GM12872 (cell line): ENCODE measurements around the gene VEPH1.

Source experiments
- CTCF ChIP-seq: IDR thresholded peaks from 3 replicates; pipeline ENCODE4 v1.5.1; 2011; ENCODE audit warnings: low read depth, mild to moderate bottlenecking, low read length, moderate library complexity; ENCODE audit not compliant: insufficient read depth

Gene VEPH1

DNA sequence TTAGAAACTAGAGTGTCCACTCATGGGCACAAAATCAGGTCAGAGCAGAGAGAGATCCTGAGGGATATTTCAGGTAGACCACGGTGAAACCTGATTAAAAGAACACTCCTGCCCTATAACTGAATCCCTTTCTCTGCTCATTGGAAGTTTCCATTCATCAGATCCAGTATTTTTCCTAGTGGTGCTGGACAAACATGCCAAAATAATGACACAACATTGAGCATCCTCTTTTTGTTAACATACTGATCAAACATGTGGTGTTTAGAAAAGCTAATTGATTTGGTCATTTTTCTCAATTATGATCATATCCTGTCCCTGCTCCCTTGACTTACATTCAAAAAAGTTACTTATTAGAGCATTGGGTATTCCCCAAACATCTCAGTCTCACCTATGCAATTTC is 39.4 kb downstream of the VEPH1 start:
- TF ChIP-seq CTCF: no peak

- no peak for TF ChIP-seq CTCF
Observed at GRCh38 chr3:157460253-157460652, 43.0 kb downstream of the VEPH1 start.

- TF ChIP-seq CTCF: no peak
Observed at GRCh38 chr3:157459706-157460105, 43.5 kb downstream of the VEPH1 start.

GRCh38 chr3:157453824-157454223 is 49.4 kb downstream of the VEPH1 start:
- no peak for TF ChIP-seq CTCF

DNA sequence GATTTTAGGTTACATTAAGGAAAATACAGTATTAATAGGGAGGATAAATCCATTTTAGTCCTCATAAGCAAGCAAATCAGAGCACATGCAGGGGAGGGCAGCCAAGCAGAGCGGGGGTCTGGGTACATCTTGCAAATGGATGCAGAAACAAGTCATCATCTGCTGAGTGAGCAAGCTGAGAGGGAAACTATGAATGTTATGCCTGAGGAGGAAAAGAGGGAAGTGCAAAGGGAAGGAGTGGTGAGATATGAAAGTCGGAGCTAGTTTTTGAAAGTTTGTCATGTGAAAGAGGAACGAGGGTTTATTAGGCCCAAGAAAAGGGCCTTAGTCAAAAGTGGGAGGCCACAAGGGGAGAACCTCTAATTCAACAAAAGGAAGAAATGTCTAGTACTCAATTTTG is 51.1 kb downstream of the VEPH1 start:
- no peak for TF ChIP-seq CTCF

- peak; percentile 43 for TF ChIP-seq CTCF
Observed at GRCh38 chr3:157447026-157447694, 56.1 kb downstream of the VEPH1 start.

DNA sequence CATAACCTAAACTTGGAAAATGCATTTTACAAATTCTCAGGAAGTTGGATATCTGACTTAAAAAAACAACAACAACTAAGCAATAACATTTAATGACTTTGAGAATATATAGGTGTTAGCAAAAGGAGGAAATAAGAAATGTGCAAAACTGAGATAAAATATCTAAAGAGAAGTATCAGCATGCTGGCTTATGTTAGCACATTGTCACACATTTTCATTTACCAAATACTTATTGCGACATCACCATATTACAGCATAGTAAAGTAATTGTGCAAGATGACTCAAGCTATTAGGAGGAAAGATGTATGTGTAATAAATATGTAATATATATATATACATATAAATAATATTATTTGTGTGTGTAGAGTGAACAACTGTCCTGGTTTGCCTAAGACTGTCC is 57.4 kb downstream of the VEPH1 start:
- TF ChIP-seq CTCF: no peak

- TF ChIP-seq CTCF: no peak
Observed at GRCh38 chr3:157444797-157445184, 58.4 kb downstream of the VEPH1 start.
